ENCODE data around the gene WWOX. TPM values are rescaled to one million over a fixed set of nuclear protein-coding genes. Genes with fewer than 3 reads are reported as not detected.

WWOX gene
- total RNA-seq, 1 donor, result 24.2 TPM

DNA sequence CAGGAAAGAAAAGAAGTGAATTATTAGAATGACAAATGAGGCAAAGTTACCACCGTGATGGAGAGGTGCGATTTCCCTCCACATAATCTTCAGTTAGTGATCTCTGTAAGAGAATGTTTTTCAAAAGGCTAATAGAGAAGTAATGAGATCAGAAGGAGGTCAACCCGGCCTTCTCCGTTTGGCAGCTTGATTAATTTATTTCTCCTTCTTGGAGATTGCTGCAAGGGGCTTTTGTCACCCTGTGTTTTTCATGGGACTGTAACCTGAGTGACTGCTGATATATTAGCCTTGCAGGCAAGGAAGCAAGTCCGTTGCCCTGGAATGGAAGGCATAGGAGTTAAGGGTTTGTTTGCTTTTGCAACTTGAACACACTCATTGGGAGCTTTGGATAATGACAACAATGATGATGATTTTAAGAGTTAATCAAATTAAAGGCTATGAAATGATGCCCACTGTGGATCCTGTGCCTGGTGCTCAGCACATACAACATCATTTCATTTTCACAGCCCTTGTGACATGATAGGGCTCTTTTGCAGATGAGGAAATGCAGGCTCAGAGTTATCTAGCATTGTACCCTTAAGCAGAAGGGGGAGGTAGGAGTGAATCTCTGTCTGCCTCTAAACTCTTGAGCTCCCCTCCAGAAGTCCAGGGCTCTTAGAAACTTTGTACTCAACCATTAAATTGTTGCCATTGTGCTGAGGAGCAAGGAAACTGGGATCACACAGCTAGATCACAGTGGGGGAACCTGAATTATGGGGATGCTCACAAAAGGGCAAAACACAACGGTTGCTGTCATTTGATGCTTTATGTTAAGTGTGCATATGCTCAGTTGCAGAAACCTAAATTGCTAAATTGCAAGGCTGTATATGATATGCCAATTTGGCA is 226.3 kb downstream of the WWOX start:
- DNase-seq (ENCODE audit: low read depth), result no peak
- H3K4me3 ChIP-seq (ENCODE audit: low read depth, low read length), result no peak overlapping the region
- TF ChIP-seq, protein P1, sequence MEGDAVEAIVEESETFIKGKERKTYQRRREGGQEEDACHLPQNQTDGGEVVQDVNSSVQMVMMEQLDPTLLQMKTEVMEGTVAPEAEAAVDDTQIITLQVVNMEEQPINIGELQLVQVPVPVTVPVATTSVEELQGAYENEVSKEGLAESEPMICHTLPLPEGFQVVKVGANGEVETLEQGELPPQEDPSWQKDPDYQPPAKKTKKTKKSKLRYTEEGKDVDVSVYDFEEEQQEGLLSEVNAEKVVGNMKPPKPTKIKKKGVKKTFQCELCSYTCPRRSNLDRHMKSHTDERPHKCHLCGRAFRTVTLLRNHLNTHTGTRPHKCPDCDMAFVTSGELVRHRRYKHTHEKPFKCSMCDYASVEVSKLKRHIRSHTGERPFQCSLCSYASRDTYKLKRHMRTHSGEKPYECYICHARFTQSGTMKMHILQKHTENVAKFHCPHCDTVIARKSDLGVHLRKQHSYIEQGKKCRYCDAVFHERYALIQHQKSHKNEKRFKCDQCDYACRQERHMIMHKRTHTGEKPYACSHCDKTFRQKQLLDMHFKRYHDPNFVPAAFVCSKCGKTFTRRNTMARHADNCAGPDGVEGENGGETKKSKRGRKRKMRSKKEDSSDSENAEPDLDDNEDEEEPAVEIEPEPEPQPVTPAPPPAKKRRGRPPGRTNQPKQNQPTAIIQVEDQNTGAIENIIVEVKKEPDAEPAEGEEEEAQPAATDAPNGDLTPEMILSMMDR (IDR thresholded peaks at IDR 0.05; ENCODE audit: insufficient read depth, low read length), result no peak

DNA sequence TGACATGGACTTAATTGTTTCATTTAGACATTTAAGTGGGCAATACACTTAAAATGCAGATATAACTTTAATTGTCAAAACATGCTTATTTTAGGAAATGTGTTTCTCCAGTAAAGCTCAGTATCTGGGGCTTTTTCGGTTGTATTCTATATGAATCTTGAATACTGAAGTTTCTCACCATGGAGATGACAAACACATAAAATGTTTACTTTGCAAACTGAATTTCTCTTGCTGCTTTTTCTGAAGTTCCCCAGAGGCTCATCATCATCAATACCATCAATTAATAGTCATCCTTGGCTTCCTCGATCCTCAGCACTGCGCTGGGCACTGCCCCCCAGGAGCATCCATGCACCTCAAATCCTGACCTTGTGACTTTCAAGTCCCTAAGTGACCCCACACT is 227.3 kb downstream of the WWOX start:
- TF ChIP-seq, protein P1 (IDR thresholded peaks at IDR 0.05; ENCODE audit: insufficient read depth, low read length), result no peak

DNA sequence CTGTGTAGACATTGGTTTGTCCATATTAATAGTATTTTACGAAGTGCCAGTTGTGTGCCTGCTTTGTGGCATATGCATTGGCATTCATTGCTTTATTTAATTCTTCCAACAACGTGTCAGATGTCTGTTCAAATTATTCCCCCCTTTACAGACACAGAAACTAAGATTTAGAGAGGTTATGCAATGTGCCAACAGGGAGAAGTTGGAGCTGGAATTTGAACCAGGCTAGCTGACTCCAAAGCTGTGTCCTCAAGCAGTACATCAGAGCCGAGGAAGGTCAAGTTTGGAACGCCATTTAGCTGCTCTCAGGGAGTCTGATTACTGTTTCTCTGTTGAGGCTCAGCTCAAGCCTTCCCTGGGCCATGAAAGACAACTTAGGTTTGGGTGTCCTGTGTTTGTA is 232.3 kb downstream of the WWOX start:
- H3K4me3 ChIP-seq (ENCODE audit: low read depth, low read length), result no peak overlapping the region
- TF ChIP-seq, protein P1 (IDR thresholded peaks at IDR 0.05; ENCODE audit: insufficient read depth, low read length), result no peak
- no peak for DNase-seq (ENCODE audit: low read depth)

More for the DNA sequence above, 227.3 kb downstream of the WWOX start:
- no peak overlapping the region for H3K4me3 ChIP-seq (ENCODE audit: low read depth, low read length)
- no peak for DNase-seq (ENCODE audit: low read depth)

DNA sequence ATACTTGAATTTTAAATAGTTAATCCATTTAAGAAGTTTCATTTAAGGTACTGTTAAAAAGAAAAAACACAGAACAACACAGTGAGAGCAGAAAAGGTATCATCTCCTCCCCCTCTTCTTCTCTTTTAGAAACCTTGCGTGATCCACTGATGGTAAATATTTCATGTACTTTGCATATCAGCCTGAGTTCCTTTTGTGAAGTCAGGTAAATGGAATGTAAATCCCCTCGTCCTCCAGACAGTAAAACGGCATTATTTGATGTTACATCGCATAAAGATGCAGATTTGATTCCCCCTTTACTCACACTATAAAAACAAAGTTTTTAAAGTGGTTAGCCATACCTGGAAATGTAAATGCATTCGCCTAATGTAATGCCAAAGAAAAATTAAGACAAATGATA is 234.4 kb downstream of the WWOX start:
- no peak overlapping the region for H3K4me3 ChIP-seq (ENCODE audit: low read depth, low read length)
- TF ChIP-seq, protein P1 (IDR thresholded peaks at IDR 0.05; ENCODE audit: insufficient read depth, low read length), result no peak
- DNase-seq (ENCODE audit: low read depth), result no peak

DNA sequence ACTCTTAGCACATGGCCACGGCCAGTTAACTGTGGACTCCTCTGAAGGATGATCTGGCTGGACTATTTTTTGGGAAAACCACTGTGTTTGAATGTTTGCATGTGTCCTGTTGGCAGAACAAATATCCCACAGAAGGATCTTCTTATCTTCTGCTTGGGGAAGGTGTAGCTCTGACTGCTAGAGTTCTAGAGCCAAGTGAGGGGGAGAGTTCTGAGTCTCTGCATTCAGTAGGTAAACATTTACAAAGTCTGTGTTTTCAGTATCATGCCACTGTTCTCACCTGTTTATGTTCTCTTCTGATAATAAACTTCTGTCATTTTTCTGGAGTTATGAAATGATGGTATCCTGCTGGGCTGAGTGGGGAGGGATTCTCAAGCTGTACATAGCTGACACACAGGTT is 241.1 kb downstream of the WWOX start:
- TF ChIP-seq, protein P1 (IDR thresholded peaks at IDR 0.05; ENCODE audit: insufficient read depth, low read length), result no peak
- DNase-seq (ENCODE audit: low read depth), result no peak
- H3K4me3 ChIP-seq (ENCODE audit: low read depth, low read length), result no peak overlapping the region

DNA sequence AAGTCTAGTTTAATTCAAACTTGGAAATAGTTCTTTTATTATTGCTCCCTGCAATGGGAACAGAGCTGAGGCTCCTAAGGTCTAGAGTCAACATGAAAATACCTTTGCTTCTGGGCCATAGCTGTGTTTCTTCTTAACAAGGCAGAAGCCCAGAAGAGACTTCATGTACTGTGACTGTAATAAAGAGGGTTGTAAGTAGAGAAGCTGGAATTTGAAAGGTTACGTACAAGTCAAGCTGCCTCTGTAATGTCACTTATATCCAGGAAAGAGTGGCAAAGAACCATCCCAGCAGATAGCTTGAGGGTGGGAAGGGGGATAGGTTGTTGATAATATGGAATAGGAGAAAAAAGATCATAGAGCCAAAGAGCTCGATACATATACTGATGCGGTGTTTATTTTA is 248.6 kb downstream of the WWOX start:
- no peak for DNase-seq (ENCODE audit: low read depth)
- H3K4me3 ChIP-seq (ENCODE audit: low read depth, low read length), result no peak overlapping the region
- TF ChIP-seq, protein P1 (IDR thresholded peaks at IDR 0.05; ENCODE audit: insufficient read depth, low read length), result no peak
